GM10266 (cell line): ENCODE results near the gene NTN4.
"Not testable (repeated sequence)": the region's sequence is repeated elsewhere in the genome, so short reads cannot be mapped to it uniquely, and the experiment has no call there.

Source experiments
- DNase-seq: peaks from one replicate; pipeline ENCODE4 v3.0.0; 2012; ENCODE audit errors: extremely low spot score
- TF ChIP-seq, protein P1 (sequence below): IDR thresholded peaks from 2 replicates; pipeline ENCODE4 v1.5.1; 2012; ENCODE audit warnings: mild to moderate bottlenecking, low read depth; ENCODE audit not compliant: control insufficient read depth, insufficient read depth; ENCODE audit errors: missing control alignments

Gene NTN4

GRCh38 chr12:95763809-95764253 lies 26.7 kb downstream of the NTN4 start:
- no peak for DNase-seq
- TF ChIP-seq, protein P1, sequence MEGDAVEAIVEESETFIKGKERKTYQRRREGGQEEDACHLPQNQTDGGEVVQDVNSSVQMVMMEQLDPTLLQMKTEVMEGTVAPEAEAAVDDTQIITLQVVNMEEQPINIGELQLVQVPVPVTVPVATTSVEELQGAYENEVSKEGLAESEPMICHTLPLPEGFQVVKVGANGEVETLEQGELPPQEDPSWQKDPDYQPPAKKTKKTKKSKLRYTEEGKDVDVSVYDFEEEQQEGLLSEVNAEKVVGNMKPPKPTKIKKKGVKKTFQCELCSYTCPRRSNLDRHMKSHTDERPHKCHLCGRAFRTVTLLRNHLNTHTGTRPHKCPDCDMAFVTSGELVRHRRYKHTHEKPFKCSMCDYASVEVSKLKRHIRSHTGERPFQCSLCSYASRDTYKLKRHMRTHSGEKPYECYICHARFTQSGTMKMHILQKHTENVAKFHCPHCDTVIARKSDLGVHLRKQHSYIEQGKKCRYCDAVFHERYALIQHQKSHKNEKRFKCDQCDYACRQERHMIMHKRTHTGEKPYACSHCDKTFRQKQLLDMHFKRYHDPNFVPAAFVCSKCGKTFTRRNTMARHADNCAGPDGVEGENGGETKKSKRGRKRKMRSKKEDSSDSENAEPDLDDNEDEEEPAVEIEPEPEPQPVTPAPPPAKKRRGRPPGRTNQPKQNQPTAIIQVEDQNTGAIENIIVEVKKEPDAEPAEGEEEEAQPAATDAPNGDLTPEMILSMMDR, result no peak

DNA sequence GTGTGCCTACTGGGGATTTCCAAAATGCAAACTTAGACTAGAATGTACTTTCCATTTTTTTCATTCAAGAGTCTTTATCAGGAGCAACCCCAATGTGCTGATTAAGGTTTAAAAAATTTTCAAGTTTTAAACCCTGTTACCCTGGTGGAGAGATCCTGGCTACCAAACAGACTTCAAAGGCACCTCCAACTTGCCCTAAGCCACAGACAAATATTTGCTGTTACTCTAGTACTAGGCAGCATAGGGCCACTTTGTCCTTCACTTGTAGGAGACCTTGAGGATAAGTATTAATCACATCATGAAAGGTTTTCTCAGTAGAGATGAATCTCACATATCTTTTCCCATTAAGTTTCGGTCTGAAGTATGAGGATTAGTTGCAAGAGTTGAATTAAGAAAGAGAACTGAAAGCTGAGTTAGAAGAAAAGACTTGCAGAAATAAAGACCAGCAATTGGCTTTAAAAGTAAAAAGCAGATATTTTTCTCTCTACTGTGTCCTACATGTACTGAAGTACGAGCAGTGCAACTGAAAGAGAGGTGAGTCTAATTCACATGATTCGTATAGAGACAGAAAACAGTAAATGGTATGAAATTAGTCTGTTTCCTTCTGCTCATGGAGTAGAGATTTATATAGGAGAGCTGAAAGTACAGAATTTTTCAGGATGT lies 28.3 kb downstream of the NTN4 start:
- TF ChIP-seq, protein P1, result no peak
- DNase-seq, result no peak

GRCh38 chr12:95760371-95760770 lies 30.2 kb downstream of the NTN4 start:
- DNase-seq, result no peak
- TF ChIP-seq, protein P1, result no peak

DNA sequence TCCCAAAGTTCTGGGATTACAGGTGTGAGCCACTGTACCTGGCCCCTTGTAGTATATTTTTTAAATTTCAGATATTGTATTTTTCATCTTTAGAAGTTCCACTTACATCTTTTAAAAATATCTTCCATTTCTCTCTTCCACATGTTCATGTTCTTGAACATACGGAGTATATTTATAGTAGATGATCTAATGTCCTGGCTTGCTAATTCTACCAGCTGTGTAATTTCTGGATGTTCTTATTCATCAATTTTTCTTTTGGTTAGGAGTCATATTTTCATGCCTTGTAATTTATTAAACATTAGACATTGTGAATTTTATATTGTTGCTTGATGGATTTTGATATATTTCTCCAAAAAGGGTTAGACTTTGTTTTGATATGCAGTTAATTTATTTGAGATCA lies 30.8 kb downstream of the NTN4 start:
- TF ChIP-seq, protein P1, result no peak
- DNase-seq, result no peak

GRCh38 chr12:95759039-95759438 lies 31.5 kb downstream of the NTN4 start:
- TF ChIP-seq, protein P1, result no peak

DNA sequence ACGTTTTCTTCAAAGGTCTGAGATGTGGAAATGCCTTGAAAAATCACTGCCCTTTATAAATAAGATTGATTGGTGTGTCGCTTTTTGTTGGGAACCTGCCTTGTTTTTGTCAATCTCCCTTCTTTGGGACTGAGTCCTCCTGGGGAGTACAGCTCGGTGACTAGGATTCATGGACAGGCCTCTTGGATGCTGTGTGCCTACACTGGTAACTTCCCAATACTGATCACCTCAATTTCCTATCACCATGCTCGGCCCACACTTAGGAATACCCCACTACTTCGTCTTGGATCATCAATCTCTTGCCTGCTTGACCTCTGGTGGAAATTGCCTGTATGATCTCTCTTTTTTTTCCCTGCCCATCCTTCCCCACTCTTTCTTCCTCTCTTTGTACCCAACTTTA lies 34.2 kb downstream of the NTN4 start:
- TF ChIP-seq, protein P1, result no peak
- no peak for DNase-seq

More at GRCh38 chr12:95759039-95759438, 31.5 kb downstream of the NTN4 start:
- no peak for DNase-seq

GRCh38 chr12:95755261-95755865 lies 35.2 kb downstream of the NTN4 start:
- DNase-seq, result no peak
- TF ChIP-seq, protein P1, result no peak

DNA sequence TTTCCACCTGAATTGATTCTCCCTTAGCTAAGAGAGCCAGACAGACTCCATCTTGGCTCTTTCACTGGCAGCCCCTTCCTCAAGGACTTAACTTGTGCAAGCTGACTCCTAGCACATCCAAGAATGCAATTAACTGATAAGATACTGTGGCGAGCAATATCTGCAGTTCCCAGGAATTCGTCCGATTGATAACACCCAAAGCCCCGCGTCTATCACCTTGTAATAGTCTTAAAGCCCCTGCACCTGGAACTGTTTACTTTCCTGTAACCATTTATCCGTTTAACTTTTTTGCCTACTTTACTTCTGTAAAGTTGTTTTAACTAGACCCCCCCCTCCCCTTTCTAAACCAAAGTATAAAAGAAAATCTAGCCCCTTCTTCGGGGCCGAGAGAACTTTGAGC lies 44.5 kb downstream of the NTN4 start:
- not testable (repeated sequence) for DNase-seq
